H1 (cell line): ENCODE data around the gene NEB. TPM values are rescaled to one million over a fixed set of nuclear protein-coding genes. Genes with fewer than 3 reads are reported as not detected.

Experiments
- CTCF ChIA-PET: fragments of 300-600 bp; sonication (Branson Sonifier 250); formaldehyde crosslinking; loops from one replicate; lab custom pipeline; 2021; ENCODE audit not compliant: partially characterized antibody; lab: Charles Lee
- POLR2A ChIA-PET: fragments of 300-600 bp; sonication (Branson Sonifier 250); formaldehyde crosslinking; loops from one replicate; lab custom pipeline; 2021; ENCODE audit warnings: inconsistent platforms; ENCODE audit not compliant: partially characterized antibody; lab: Charles Lee
- DNase-seq, 2 experiments: peaks; one replicate each; pipeline versions ENCODE4 v3.0.0 to v3.0.0-alpha.2; 2010 to 2022; ENCODE audit warnings: low spot score in 2 of 2, low read depth in 1 of 2, mixed read lengths in 1 of 2
- FAIRE-seq: peaks from 2 replicates; lab custom pipeline; 2011; peaks lifted over from hg19 to GRCh38; lab: Jason Lieb, UNC
- H2AFZ ChIP-seq: 2 replicates; pipeline ENCODE4 v1.8.1; 2012; ENCODE audit warnings: low read length, inconsistent platforms
- H2AK5ac ChIP-seq: 2 replicates; pipeline ENCODE4 v1.6.1; 2013; ENCODE audit warnings: low read depth, low read length
- H2BK120ac ChIP-seq: replicated peaks from 2 replicates; pipeline ENCODE3; 2013; ENCODE audit warnings: low read depth, low read length, inconsistent platforms
- H2BK12ac ChIP-seq: 2 replicates; pipeline ENCODE4 v1.6.1; 2013; ENCODE audit warnings: low read depth, low read length
- H2BK15ac ChIP-seq: 2 replicates; pipeline ENCODE4 v1.6.1; 2013; ENCODE audit warnings: low read length
- H2BK20ac ChIP-seq: 2 replicates; pipeline ENCODE4 v1.6.1; 2013; ENCODE audit warnings: low read length
- H2BK5ac ChIP-seq: 2 replicates; pipeline ENCODE4 v1.6.1; 2013; ENCODE audit warnings: low read depth, low read length
- H3K14ac ChIP-seq: 2 replicates; pipeline ENCODE4 v1.6.1; 2013; ENCODE audit warnings: inconsistent platforms; ENCODE audit not compliant: insufficient read length
- H3K18ac ChIP-seq: 2 replicates; pipeline ENCODE4 v1.6.1; 2013; ENCODE audit warnings: low read length; ENCODE audit errors: extremely low read depth
- H3K23ac ChIP-seq: 2 replicates; pipeline ENCODE4 v1.6.1; 2013; ENCODE audit warnings: inconsistent platforms; ENCODE audit not compliant: insufficient read length
- H3K23me2 ChIP-seq: 2 replicates; pipeline ENCODE4 v1.6.1; 2013; ENCODE audit warnings: low read depth, low read length
- H3K27ac ChIP-seq: 2 replicates; pipeline ENCODE4 v1.6.1; 2011; ENCODE audit warnings: low read depth, low read length, inconsistent platforms
- H3K27me3 ChIP-seq, 4 experiments: replicated peaks in 1 of 4; 1 replicate in 1 of 4; 2 replicates in 3 of 4; pipeline versions ENCODE4 v1.6.1 to v1.8.1; 2011 to 2013; ENCODE audit warnings: low read length in 3 of 4, mild to moderate bottlenecking in 3 of 4, inconsistent platforms in 2 of 4, mixed read lengths in 2 of 4, moderate library complexity in 1 of 4; ENCODE audit not compliant: control insufficient read depth in 3 of 4, insufficient read depth in 3 of 4; ENCODE audit errors: extremely low read depth in 1 of 4
- H3K36me3 ChIP-seq, 4 experiments: 2 replicates each; pipeline versions ENCODE4 v1.6.1 to v1.8.1; 2011 to 2013; ENCODE audit warnings: mild to moderate bottlenecking in 4 of 4, low read length in 3 of 4, moderate library complexity in 2 of 4, control low read depth in 1 of 4, inconsistent platforms in 1 of 4; ENCODE audit not compliant: insufficient read depth in 4 of 4, control insufficient read depth in 2 of 4
- H3K4ac ChIP-seq: replicated peaks from 2 replicates; pipeline ENCODE3; 2013; ENCODE audit warnings: low read length, low read depth, mixed read lengths, inconsistent platforms; ENCODE audit not compliant: insufficient read length
- H3K4me1 ChIP-seq, 4 experiments: replicated peaks in 1 of 4; 1 replicate in 1 of 4; 2 replicates in 3 of 4; pipeline versions ENCODE4 v1.6.1 to v1.8.1; 2011 to 2013; ENCODE audit warnings: low read length in 3 of 4, inconsistent platforms in 2 of 4, mixed read lengths in 1 of 4; ENCODE audit not compliant: insufficient read depth in 4 of 4, control insufficient read depth in 3 of 4
- H3K4me2 ChIP-seq, 2 experiments: 2 replicates each; pipeline versions ENCODE4 v1.6.1 to v1.8.1; 2011 to 2013; ENCODE audit warnings: low read depth in 2 of 2, low read length in 2 of 2, control low read depth in 1 of 2, inconsistent platforms in 1 of 2, mild to moderate bottlenecking in 1 of 2; ENCODE audit not compliant: insufficient read depth in 1 of 2
- H3K4me3 ChIP-seq, 4 experiments: fragments of 200-600, 300-600 bp in 1 of 4; sonication (generic), shearing (Covaris generic), sonication (Bioruptor Twin) in 1 of 4; 2 replicates each; pipeline versions ENCODE4 v1.5.1 to v1.8.1; 2011 to 2016; ENCODE audit warnings: low read length in 4 of 4, low read depth in 3 of 4, control low read depth in 2 of 4, inconsistent platforms in 2 of 4, mild to moderate bottlenecking in 2 of 4, mixed read lengths in 1 of 4, moderate library complexity in 1 of 4; ENCODE audit not compliant: insufficient read depth in 2 of 4; ENCODE audit errors: extremely low read depth in 1 of 4
- H3K56ac ChIP-seq: replicated peaks from 2 replicates; pipeline ENCODE3; 2013; ENCODE audit warnings: low read depth, mild to moderate bottlenecking, mixed read lengths, low read length, inconsistent platforms; ENCODE audit not compliant: insufficient read length
- H3K79me1 ChIP-seq: 2 replicates; pipeline ENCODE4 v1.6.1; 2013; ENCODE audit warnings: low read depth, low read length, control low read depth
- H3K79me2 ChIP-seq, 2 experiments: 2 replicates each; pipeline versions ENCODE4 v1.6.1 to v1.8.1; 2012 to 2013; ENCODE audit warnings: low read length in 2 of 2, mild to moderate bottlenecking in 2 of 2, inconsistent platforms in 1 of 2; ENCODE audit not compliant: insufficient read depth in 2 of 2, control insufficient read depth in 1 of 2
- H3K9ac ChIP-seq, 4 experiments: replicated peaks in 1 of 4; 1 replicate in 1 of 4; 2 replicates in 3 of 4; pipeline versions ENCODE4 v1.6.1 to v1.8.1; 2011 to 2013; ENCODE audit warnings: low read depth in 3 of 4, low read length in 3 of 4, control low read depth in 2 of 4, mild to moderate bottlenecking in 2 of 4, moderate library complexity in 2 of 4, inconsistent platforms in 1 of 4; ENCODE audit errors: extremely low read depth in 1 of 4
- H3K9me3 ChIP-seq, 2 experiments: 2 replicates each; pipeline versions ENCODE4 v1.6.1 to v1.8.1; 2012 to 2013; ENCODE audit warnings: mild to moderate bottlenecking in 2 of 2, moderate library complexity in 2 of 2, control low read depth in 1 of 2, inconsistent platforms in 1 of 2, low read depth in 1 of 2, low read length in 1 of 2, mixed read lengths in 1 of 2; ENCODE audit not compliant: insufficient read depth in 2 of 2
- H4K20me1 ChIP-seq, 2 experiments: replicated peaks in 1 of 2; 2 replicates each; pipeline versions ENCODE3 to v1.8.1; 2011 to 2013; ENCODE audit warnings: inconsistent platforms in 2 of 2, low read length in 2 of 2, mild to moderate bottlenecking in 1 of 2; ENCODE audit not compliant: insufficient read depth in 2 of 2, control insufficient read depth in 1 of 2
- H4K5ac ChIP-seq: 2 replicates; pipeline ENCODE4 v1.6.1; 2013; ENCODE audit warnings: low read length, low read depth, mixed read lengths, inconsistent platforms; ENCODE audit not compliant: insufficient read length
- H4K8ac ChIP-seq: 2 replicates; pipeline ENCODE4 v1.8.0; 2013; ENCODE audit warnings: mild to moderate bottlenecking, moderate library complexity, low read length, inconsistent platforms; ENCODE audit not compliant: insufficient read depth; ENCODE audit errors: extremely low read depth
- H4K91ac ChIP-seq: replicated peaks from 2 replicates; pipeline ENCODE3; 2013; ENCODE audit warnings: low read length, mixed read lengths, inconsistent platforms; ENCODE audit not compliant: insufficient read length
- GABPA ChIP-seq: IDR thresholded peaks from 2 replicates; pipeline ENCODE4 v1.6.1; 2011; ENCODE audit warnings: mild to moderate bottlenecking, low read length, moderate library complexity, borderline replicate concordance; ENCODE audit not compliant: insufficient read depth
- GTF2F1 ChIP-seq: IDR thresholded peaks from 2 replicates; pipeline ENCODE4 v1.6.1; 2012; ENCODE audit warnings: low read depth, low read length, improper control_type of control experiment, borderline replicate concordance
- HDAC2 ChIP-seq, 2 experiments: fragments of 300-600 bp in 1 of 2; sonication (generic) in 1 of 2; IDR thresholded peaks; 2 replicates each; pipeline ENCODE4 v1.6.1; 2011 to 2012; ENCODE audit warnings: low read depth in 2 of 2, low read length in 2 of 2, mild to moderate bottlenecking in 2 of 2, moderate library complexity in 2 of 2, borderline replicate concordance in 1 of 2, inconsistent platforms in 1 of 2
- SIRT6 ChIP-seq: IDR thresholded peaks from one replicate; pipeline ENCODE4 v1.7.1; 2012; ENCODE audit warnings: low read length, inconsistent platforms
- WGBS, 2 experiments: shearing (Covaris generic) in 1 of 2; methylation state at CpG; one replicate each; pipeline versions ENCODE4 v1.1.6 to v1.1.7; 2013 to 2015; ENCODE audit warnings: low lambda C conversion rate in 2 of 2, mixed read lengths in 2 of 2, inconsistent platforms in 1 of 2, low coverage in 1 of 2, missing lambda C conversion rate in 1 of 2; ENCODE audit not compliant: insufficient replicate concordance in 2 of 2, insufficient coverage in 1 of 2, insufficient read length in 1 of 2; ENCODE audit errors: extremely low coverage in 1 of 2, missing lambda C conversion rate in 1 of 2; 5-methylcytosine and 5-hydroxymethylcytosine counted together
- polyA plus RNA-seq, 7 experiments: library from polyadenylated mRNA; depleted of rRNA in 3 of 7; stranded (reverse) in 5 of 7; unstranded in 2 of 7; fragments of >200 nt in 5 of 7; fragments of 200-250 nt in 2 of 7; gene quantifications; 1 replicate in 5 of 7; 2 replicates in 1 of 7; 4 replicates in 1 of 7; pipeline versions ENCODE4 v1.2.1 to v1.2.3, GENCODE V29; 2011 to 2013; ENCODE audit warnings: missing spikeins in 2 of 7, mixed read lengths in 2 of 7
- total RNA-seq: library from RNA; stranded (reverse); fragmentation: NEBNext Ultra II Directional; extraction: Animal tissue kit (Norgen Biotek cat#: 25700); gene quantifications from 2 replicates; pipeline ENCODE4 v1.2.1, GENCODE V29; 2021

The NEB gene
- total and polyA plus RNA-seq, 2 of the 8 experiments (the other 6 are each of a cell fraction or from before 2014, with no cell fraction given), result 1.4 to 2.5 TPM

- Histone ChIP-seq H3K9ac (no peak overlapping the region), H3K4me3 (no peak overlapping the region), H3K18ac (no peak overlapping the region), H2BK120ac (no peak overlapping the region), H2BK20ac (no peak overlapping the region), H3K27ac (no peak overlapping the region), H4K8ac (no peak overlapping the region), H3K4me2 (no peak overlapping the region), H3K27me3 (peaks cover 0 to 1% (median 0%) of the 10 kb centered on the region in 4 experiments; a peak in 1 of 7 replicates), H3K9me3 (no peaks in the 10 kb centered on the region), H3K23me2 (no peaks in the 10 kb centered on the region), H2AFZ (peak overlapping the region; percentile 29; the same call in 1 of the 2 replicates), H3K79me2 (no peaks in the 10 kb centered on the region), H4K5ac (no peak overlapping the region), H2AK5ac (no peak overlapping the region), H4K20me1 (no peaks in the 10 kb centered on the region), H2BK12ac (no peak overlapping the region), H3K4me1 (peaks cover 0 to 3% (median 0%) of the 10 kb centered on the region in 4 experiments; a peak in 2 of 7 replicates), H2BK5ac (no peak overlapping the region), H3K4ac (no peak overlapping the region), H3K79me1 (no peaks in the 10 kb centered on the region), H3K23ac (no peak overlapping the region), H3K14ac (no peak overlapping the region), H2BK15ac (0 out of 2 replicates have a peak overlapping the region, but pooled peaks have one; percentile 32), H4K91ac (no peak overlapping the region), H3K56ac (no peak overlapping the region), H3K36me3 (no peaks in the 10 kb centered on the region; a peak in 1 of 8 replicates)
- peak; percentile 42 for FAIRE-seq
- WGBS, 2 experiments, result 62% methylated on average over 1 of the region's 1 CpG; no CpG with 5 or more reads in 1 of the 2 experiments
- POLR2A ChIA-PET, result no interaction called here
- DNase-seq, result no peak
- CTCF ChIA-PET, result interaction anchor here (1.5 kb wide), 1 partner anchor 84 kb away, joined by 4 read pairs; no protein-coding TSS in a partner anchor
- TF ChIP-seq GTF2F1 (no peak), GABPA (no peak), HDAC2 (IDR thresholded peaks at IDR 0.05; ENCODE audit: borderline replicate concordance in 1 of 2, low read depth in 2 of 2, low read length in 2 of 2) (no peak), SIRT6 (no peak)
These were observed 213.3 kb downstream of the NEB start for GRCh38 chr2:151520976-151521375.
